Progenitor cell of endocrine pancreas (in vitro differentiated cells): Measurements from ENCODE around the gene ZFR. TPM values are rescaled to one million over a fixed set of nuclear protein-coding genes. Genes with fewer than 3 reads are reported as not detected.

ENCODE experiments used
- DNase-seq: peaks from one replicate; pipeline ENCODE4 v3.0.0; 2021; ENCODE audit warnings: low spot score; ENCODE audit not compliant: unreplicated experiment
- H3K27ac Mint-ChIP-seq: 2 replicates; pipeline ENCODE4 v1.8.0; 2021; ENCODE audit warnings: mild to moderate bottlenecking, moderate library complexity, mixed read lengths
- H3K27me3 Mint-ChIP-seq: 2 replicates; pipeline ENCODE4 v1.8.0; 2021; ENCODE audit warnings: mixed read lengths
- H3K36me3 Mint-ChIP-seq: 2 replicates; pipeline ENCODE4 v1.8.0; 2022; ENCODE audit warnings: mixed read lengths; ENCODE audit not compliant: insufficient read depth
- H3K4me1 Mint-ChIP-seq: 2 replicates; pipeline ENCODE4 v1.8.0; 2021; ENCODE audit warnings: low read depth, mixed read lengths
- H3K4me3 Mint-ChIP-seq: 2 replicates; pipeline ENCODE4 v1.8.0; 2021; ENCODE audit warnings: low read depth, mild to moderate bottlenecking, moderate library complexity, mixed read lengths
- H3K9me3 Mint-ChIP-seq: 2 replicates; pipeline ENCODE4 v1.8.0; 2021; ENCODE audit warnings: low read depth, mixed read lengths
- total RNA-seq: library from RNA; stranded (reverse); gene quantifications from 2 replicates; pipeline ENCODE4 v1.2.1, GENCODE V29; 2021
- TF ChIP-seq, protein P1 (sequence below): fragments of 200-600 bp; sonication (generic); IDR thresholded peaks from one replicate; pipeline ENCODE4 v1.5.0; 2021; ENCODE audit warnings: antibody characterized with exemption, mild to moderate bottlenecking; ENCODE audit not compliant: unreplicated experiment

ZFR gene
- total RNA-seq, 1 donor from 2014 or later = 75.6 TPM

DNA sequence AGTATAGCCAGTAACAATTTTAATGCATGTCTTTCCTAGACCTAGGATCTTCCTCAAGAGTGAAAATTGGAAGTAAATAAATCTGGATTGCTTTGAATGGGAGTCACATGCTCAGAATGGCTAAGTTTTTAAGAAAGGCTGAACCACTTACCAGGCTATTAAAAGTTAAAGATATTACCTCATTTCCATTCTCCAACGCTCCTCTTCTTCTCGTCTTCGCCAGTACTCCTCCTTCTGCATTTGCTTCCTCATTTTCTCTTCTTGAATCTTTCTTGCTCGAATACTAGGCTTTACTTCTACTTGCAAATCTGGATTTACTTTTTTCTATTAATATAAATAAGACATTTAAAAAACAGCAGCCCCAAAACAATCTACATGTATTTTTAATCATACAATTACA is 49.6 kb downstream of the ZFR start:
- Mint-ChIP-seq H3K36me3 (peaks cover 34% of the 10 kb centered on the region), H3K4me3 (no peak overlapping the region), H3K27me3 (no peaks in the 10 kb centered on the region), H3K9me3 (no peaks in the 10 kb centered on the region), H3K4me1 (peaks cover 2% of the 10 kb centered on the region), H3K27ac (no peak overlapping the region)
- TF ChIP-seq, protein P1, sequence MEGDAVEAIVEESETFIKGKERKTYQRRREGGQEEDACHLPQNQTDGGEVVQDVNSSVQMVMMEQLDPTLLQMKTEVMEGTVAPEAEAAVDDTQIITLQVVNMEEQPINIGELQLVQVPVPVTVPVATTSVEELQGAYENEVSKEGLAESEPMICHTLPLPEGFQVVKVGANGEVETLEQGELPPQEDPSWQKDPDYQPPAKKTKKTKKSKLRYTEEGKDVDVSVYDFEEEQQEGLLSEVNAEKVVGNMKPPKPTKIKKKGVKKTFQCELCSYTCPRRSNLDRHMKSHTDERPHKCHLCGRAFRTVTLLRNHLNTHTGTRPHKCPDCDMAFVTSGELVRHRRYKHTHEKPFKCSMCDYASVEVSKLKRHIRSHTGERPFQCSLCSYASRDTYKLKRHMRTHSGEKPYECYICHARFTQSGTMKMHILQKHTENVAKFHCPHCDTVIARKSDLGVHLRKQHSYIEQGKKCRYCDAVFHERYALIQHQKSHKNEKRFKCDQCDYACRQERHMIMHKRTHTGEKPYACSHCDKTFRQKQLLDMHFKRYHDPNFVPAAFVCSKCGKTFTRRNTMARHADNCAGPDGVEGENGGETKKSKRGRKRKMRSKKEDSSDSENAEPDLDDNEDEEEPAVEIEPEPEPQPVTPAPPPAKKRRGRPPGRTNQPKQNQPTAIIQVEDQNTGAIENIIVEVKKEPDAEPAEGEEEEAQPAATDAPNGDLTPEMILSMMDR = no peak
- DNase-seq = no peak

DNA sequence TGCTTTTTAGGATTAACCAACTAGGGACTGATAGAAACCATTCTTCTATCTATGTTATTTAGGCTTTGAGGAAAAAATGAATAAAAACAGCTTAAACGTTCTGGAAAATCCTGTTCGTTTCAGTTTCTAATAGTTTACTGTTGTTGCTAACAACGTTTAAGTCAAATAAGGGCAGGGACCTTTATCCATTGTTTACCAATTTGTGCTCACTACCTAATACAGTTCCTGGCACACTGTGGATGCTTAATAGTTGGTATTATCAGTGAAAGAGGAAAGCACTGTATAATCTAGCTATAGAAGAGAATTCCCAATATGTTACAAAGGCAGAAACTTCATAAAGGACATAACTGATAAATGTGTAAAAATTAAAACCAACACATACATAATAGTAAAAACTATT is 52.5 kb downstream of the ZFR start:
- DNase-seq = no peak
- Mint-ChIP-seq H3K27me3 (no peaks in the 10 kb centered on the region), H3K4me3 (no peak overlapping the region), H3K36me3 (peaks cover 33% of the 10 kb centered on the region), H3K4me1 (peaks cover 2% of the 10 kb centered on the region), H3K27ac (no peak overlapping the region), H3K9me3 (no peaks in the 10 kb centered on the region)
- TF ChIP-seq, protein P1 = no peak

DNA sequence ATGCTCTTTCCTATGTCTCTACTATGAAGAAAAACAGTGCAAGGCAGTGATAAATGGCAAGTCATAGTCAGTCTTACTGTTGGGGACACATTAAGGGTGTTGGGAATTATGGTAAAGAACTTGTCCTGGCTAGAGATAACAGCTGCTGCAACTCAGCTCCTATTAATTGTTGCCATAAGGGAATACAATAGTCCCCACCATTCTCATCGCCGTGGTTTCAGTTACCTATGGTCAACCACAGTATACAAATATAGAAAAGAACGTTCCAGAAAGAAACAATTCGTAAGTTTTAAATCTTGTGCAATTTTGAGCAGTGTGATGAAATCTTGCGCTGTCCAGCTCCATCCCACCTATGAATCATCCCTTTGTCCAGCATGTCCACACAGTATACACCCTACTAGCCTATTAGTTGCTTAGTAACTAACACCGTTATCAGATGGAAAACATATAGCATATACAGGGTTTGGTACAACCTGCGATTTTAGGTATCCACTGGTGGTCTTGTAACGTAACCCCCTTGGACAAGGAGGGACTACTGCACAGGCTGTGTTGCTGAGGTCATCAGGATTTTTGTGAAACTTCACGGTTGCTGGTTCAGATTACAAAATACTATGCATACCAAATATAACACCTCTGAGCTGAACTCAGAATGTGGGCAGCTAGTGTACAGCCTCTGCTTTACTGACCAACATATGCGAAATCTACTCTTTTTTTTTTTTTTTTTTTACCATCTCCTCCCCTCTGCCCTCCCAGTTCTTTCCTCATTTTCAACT is 53.5 kb downstream of the ZFR start:
- no peaks in the 10 kb centered on the region for H3K27me3 Mint-ChIP-seq
- DNase-seq = no peak
- H3K9me3 Mint-ChIP-seq = no peaks in the 10 kb centered on the region
- no peak overlapping the region for H3K4me3 Mint-ChIP-seq
- H3K36me3 Mint-ChIP-seq = peaks cover 31% of the 10 kb centered on the region
- TF ChIP-seq, protein P1 = no peak
- H3K27ac Mint-ChIP-seq = peak overlapping the region; percentile 85
- H3K4me1 Mint-ChIP-seq = peaks cover 2% of the 10 kb centered on the region

DNA sequence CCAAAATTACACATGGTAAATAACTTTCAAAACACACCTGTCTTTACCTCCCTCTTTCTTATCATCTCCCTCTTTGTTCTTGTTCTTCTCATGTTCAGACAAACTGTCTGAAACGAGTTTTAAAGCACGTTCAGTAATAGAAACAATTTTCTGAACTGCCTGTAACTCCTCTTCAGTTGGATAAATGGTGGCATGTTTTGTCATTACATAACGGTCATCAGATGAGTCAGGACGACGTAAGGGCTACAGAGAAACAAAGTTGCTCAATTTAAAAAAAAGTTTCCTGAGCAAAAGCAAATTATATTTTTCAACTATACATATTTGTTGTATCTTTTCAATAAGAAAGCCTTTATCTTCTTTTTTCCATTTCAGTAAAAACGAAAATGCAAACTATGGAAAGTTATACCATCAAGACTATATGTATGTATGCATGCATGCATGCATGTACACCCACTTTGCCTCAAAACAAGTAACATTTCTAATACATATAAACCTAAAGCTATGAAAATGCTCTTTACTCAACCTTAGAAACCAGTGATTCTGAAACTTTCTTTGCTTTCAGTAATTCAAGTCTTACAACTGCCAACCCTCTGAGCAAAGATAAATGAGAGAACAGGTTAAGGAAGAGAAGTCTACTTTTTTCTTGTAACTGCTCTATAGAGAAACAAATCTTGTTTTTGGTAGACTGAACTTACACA is 56.0 kb downstream of the ZFR start:
- H3K27me3 Mint-ChIP-seq = no peaks in the 10 kb centered on the region
- no peak overlapping the region for H3K27ac Mint-ChIP-seq
- TF ChIP-seq, protein P1 = no peak
- DNase-seq = no peak
- peaks cover 28% of the 10 kb centered on the region for H3K36me3 Mint-ChIP-seq
- H3K4me3 Mint-ChIP-seq = no peak overlapping the region
- H3K9me3 Mint-ChIP-seq = no peaks in the 10 kb centered on the region
- peaks cover 2% of the 10 kb centered on the region for H3K4me1 Mint-ChIP-seq

DNA sequence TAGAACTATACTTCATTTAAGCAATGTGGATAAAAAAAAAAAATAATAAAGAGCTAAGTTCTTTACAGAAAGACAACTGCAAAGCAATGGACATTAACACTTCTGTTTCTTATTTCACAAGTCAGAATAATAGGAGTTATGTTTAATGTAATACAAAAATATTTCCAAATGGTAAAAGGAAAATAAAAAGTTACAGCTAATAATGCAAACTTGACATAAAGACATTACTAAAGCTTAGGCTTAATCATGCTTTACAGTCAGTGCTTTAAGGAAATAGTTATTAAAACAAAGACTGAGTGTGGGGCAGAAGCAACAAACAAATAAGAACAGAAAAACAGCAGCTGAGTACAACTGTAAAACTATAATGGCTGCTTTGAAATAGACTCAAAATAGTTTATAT is 56.7 kb downstream of the ZFR start:
- H3K4me1 Mint-ChIP-seq = peaks cover 2% of the 10 kb centered on the region
- H3K36me3 Mint-ChIP-seq = peaks cover 27% of the 10 kb centered on the region
- H3K27ac Mint-ChIP-seq = no peak overlapping the region
- H3K9me3 Mint-ChIP-seq = no peaks in the 10 kb centered on the region
- TF ChIP-seq, protein P1 = no peak
- no peak for DNase-seq
- no peak overlapping the region for H3K4me3 Mint-ChIP-seq
- H3K27me3 Mint-ChIP-seq = no peaks in the 10 kb centered on the region
